SK-N-SH treated with all-trans-retinoic acid at 6 μM for 48 hours (cell line): ENCODE measurements around the gene NHLH2.

Experiments used
- ATAC-seq: fragments of 200-7000 bp; cut with Tn5 transposase; 3 replicates; pipeline ENCODE4 v1.9.1; 2020; ENCODE audit warnings: mild to moderate bottlenecking, moderate library complexity
- ARNTL ChIP-seq: fragments of 450-650 bp; formaldehyde crosslinking; IDR thresholded peaks from 2 replicates; pipeline ENCODE4 v1.5.0; 2020; ENCODE audit warnings: low read depth, mild to moderate bottlenecking, moderate library complexity, borderline replicate concordance
- BACH2 ChIP-seq: fragments of 250-450 bp; sonication (Bioruptor Pico); IDR thresholded peaks from 2 replicates; pipeline ENCODE4 v1.9.0; 2021; ENCODE audit warnings: mild to moderate bottlenecking, borderline replicate concordance
- CSDC2 ChIP-seq: fragments of 250-450 bp; sonication (Bioruptor Pico); IDR thresholded peaks from 2 replicates; pipeline ENCODE4 v1.5.0; 2020; ENCODE audit warnings: mild to moderate bottlenecking, moderate library complexity
- CSRNP3 ChIP-seq: fragments of 250-450 bp; sonication (Bioruptor Pico); IDR thresholded peaks from 2 replicates; pipeline ENCODE4 v1.5.1; 2021; ENCODE audit warnings: mild to moderate bottlenecking, moderate library complexity
- ESRRG ChIP-seq: fragments of 250-450 bp; sonication (Bioruptor Pico); IDR thresholded peaks from 2 replicates; pipeline ENCODE4 v1.6.1; 2021; ENCODE audit warnings: mild to moderate bottlenecking
- GLIS3 ChIP-seq: fragments of 250-450 bp; sonication (Bioruptor Pico); IDR thresholded peaks from 2 replicates; pipeline ENCODE4 v1.5.0; 2020; ENCODE audit warnings: mild to moderate bottlenecking, moderate library complexity
- PATZ1 ChIP-seq: fragments of 250-450 bp; sonication (Bioruptor Pico); IDR thresholded peaks from 2 replicates; pipeline ENCODE4 v1.8.0; 2020; ENCODE audit warnings: mild to moderate bottlenecking, moderate library complexity, borderline replicate concordance
- POU6F1 ChIP-seq: fragments of 250-450 bp; sonication (Bioruptor Pico); IDR thresholded peaks from 2 replicates; pipeline ENCODE4 v1.8.0; 2021; ENCODE audit warnings: low read depth, mild to moderate bottlenecking, moderate library complexity, borderline replicate concordance
- PPARA ChIP-seq: fragments of 250-450 bp; sonication (Bioruptor Pico); IDR thresholded peaks from 2 replicates; pipeline ENCODE4 v1.5.0; 2020; ENCODE audit warnings: mild to moderate bottlenecking, borderline replicate concordance
- RARB ChIP-seq: fragments of 250-450 bp; sonication (Bioruptor Pico); IDR thresholded peaks from 2 replicates; pipeline ENCODE4 v1.8.0; 2021; ENCODE audit warnings: mild to moderate bottlenecking, moderate library complexity
- SNAI2 ChIP-seq: fragments of 250-450 bp; sonication (Bioruptor Pico); IDR thresholded peaks from 2 replicates; pipeline ENCODE4 v1.5.0; 2020; ENCODE audit warnings: mild to moderate bottlenecking, moderate library complexity
- TCF4 ChIP-seq: fragments of 250-450 bp; sonication (Bioruptor Pico); IDR thresholded peaks from 2 replicates; pipeline ENCODE4 v1.8.0; 2021; ENCODE audit warnings: mild to moderate bottlenecking, moderate library complexity, borderline replicate concordance
- ZFP3 ChIP-seq: fragments of 250-450 bp; sonication (Bioruptor Pico); IDR thresholded peaks from 2 replicates; pipeline ENCODE4 v1.5.0; 2020; ENCODE audit warnings: mild to moderate bottlenecking, moderate library complexity
- ZFP30 ChIP-seq: fragments of 450-650 bp; formaldehyde crosslinking; IDR thresholded peaks from 2 replicates; pipeline ENCODE4 v1.5.0; 2022; ENCODE audit warnings: mild to moderate bottlenecking, moderate library complexity
- ZNF565 ChIP-seq: fragments of 450-650 bp; formaldehyde crosslinking; conservative IDR thresholded peaks from 2 replicates; pipeline ENCODE4 v1.5.0; 2020; ENCODE audit warnings: low read depth, mild to moderate bottlenecking, moderate library complexity
- ZNF70 ChIP-seq: fragments of 450-650 bp; formaldehyde crosslinking; IDR thresholded peaks from 2 replicates; pipeline ENCODE4 v1.5.0; 2020; ENCODE audit warnings: mild to moderate bottlenecking, moderate library complexity
- ZNF8 ChIP-seq: fragments of 450-650 bp; formaldehyde crosslinking; IDR thresholded peaks from 2 replicates; pipeline ENCODE4 v1.5.0; 2020; ENCODE audit warnings: mild to moderate bottlenecking, moderate library complexity
- TF ChIP-seq, protein P1 (sequence below): fragments of 250-450 bp; sonication (Bioruptor Pico); IDR thresholded peaks from 2 replicates; pipeline ENCODE4 v1.5.0; 2020; ENCODE audit warnings: mild to moderate bottlenecking, moderate library complexity

The NHLH2 gene

GRCh38 chr1:115802416-115802815, 38.5 kb downstream of the NHLH2 start:
- TF ChIP-seq ZFP3 (no peak), SNAI2 (CRISPR knock-in tag) (no peak), PPARA (CRISPR knock-in tag) (no peak), ZNF70 (no peak), BACH2 (CRISPR knock-in tag) (no peak), PATZ1 (no peak), ZFP30 (CRISPR knock-in tag) (no peak)
- TF ChIP-seq, protein P1, sequence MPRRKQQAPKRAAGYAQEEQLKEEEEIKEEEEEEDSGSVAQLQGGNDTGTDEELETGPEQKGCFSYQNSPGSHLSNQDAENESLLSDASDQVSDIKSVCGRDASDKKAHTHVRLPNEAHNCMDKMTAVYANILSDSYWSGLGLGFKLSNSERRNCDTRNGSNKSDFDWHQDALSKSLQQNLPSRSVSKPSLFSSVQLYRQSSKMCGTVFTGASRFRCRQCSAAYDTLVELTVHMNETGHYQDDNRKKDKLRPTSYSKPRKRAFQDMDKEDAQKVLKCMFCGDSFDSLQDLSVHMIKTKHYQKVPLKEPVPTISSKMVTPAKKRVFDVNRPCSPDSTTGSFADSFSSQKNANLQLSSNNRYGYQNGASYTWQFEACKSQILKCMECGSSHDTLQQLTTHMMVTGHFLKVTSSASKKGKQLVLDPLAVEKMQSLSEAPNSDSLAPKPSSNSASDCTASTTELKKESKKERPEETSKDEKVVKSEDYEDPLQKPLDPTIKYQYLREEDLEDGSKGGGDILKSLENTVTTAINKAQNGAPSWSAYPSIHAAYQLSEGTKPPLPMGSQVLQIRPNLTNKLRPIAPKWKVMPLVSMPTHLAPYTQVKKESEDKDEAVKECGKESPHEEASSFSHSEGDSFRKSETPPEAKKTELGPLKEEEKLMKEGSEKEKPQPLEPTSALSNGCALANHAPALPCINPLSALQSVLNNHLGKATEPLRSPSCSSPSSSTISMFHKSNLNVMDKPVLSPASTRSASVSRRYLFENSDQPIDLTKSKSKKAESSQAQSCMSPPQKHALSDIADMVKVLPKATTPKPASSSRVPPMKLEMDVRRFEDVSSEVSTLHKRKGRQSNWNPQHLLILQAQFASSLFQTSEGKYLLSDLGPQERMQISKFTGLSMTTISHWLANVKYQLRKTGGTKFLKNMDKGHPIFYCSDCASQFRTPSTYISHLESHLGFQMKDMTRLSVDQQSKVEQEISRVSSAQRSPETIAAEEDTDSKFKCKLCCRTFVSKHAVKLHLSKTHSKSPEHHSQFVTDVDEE (CRISPR knock-in tag), result no peak
- no peak for ATAC-seq

GRCh38 chr1:115797486-115797885, 43.4 kb downstream of the NHLH2 start:
- no peak for ATAC-seq
- TF ChIP-seq CSRNP3, result no peak
- TF ChIP-seq ESRRG (CRISPR knock-in tag), result no peak
- TF ChIP-seq CSDC2 (CRISPR knock-in tag), result no peak
- TF ChIP-seq POU6F1, result no peak
- TF ChIP-seq GLIS3 (CRISPR knock-in tag), result no peak
- TF ChIP-seq PATZ1, result no peak
- no peak for TF ChIP-seq TCF4 (CRISPR knock-in tag)

GRCh38 chr1:115796897-115797296, 44.0 kb downstream of the NHLH2 start:
- TF ChIP-seq POU6F1 (no peak), SNAI2 (CRISPR knock-in tag) (no peak), CSDC2 (CRISPR knock-in tag) (no peak), BACH2 (CRISPR knock-in tag) (no peak), ZNF8 (CRISPR knock-in tag) (no peak), RARB (CRISPR knock-in tag) (no peak), ARNTL (CRISPR knock-in tag) (no peak)
- ATAC-seq, result no peak

DNA sequence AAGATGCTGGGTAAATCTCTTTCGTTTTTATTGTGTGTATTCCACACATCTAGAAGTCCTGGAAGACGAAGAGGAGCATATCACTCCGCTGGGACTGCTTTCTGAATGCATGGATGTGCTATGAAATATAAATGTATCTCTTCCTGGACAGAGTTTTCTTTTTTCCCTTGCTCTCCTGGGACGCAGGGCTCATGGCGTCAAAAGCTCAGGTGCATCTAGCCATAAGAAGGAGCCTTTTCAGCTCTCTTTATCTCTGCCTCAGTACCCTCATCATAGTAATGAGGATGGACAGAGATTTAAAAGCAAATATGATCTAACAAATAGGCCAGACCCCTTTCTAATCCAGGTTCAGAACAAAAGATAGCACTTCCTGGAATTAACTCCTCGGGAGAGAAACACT, 44.9 kb downstream of the NHLH2 start:
- TF ChIP-seq CSDC2 (CRISPR knock-in tag) (no peak), ZNF565 (CRISPR knock-in tag) (no peak), CSRNP3 (no peak), ZFP3 (no peak), TCF4 (CRISPR knock-in tag) (no peak), ZNF70 (no peak), BACH2 (CRISPR knock-in tag) (no peak), ESRRG (CRISPR knock-in tag) (no peak)
- ATAC-seq, result no peak
